Stimulated activated CD4-positive, alpha-beta T cell treated with anti-CD3 and anti-CD28 coated beads, Interleukin-2, amount 100 ng/mL, for 48 hours (primary cell): ENCODE results near the gene USP20.

Source experiments
- DNase-seq, 2 donors: peaks; one replicate each; pipeline ENCODE4 v3.0.0-alpha.2; 2020

Gene USP20

GRCh38 chr9:129857207-129857606, 21.9 kb downstream of the USP20 start:
- no peak for DNase-seq

DNA sequence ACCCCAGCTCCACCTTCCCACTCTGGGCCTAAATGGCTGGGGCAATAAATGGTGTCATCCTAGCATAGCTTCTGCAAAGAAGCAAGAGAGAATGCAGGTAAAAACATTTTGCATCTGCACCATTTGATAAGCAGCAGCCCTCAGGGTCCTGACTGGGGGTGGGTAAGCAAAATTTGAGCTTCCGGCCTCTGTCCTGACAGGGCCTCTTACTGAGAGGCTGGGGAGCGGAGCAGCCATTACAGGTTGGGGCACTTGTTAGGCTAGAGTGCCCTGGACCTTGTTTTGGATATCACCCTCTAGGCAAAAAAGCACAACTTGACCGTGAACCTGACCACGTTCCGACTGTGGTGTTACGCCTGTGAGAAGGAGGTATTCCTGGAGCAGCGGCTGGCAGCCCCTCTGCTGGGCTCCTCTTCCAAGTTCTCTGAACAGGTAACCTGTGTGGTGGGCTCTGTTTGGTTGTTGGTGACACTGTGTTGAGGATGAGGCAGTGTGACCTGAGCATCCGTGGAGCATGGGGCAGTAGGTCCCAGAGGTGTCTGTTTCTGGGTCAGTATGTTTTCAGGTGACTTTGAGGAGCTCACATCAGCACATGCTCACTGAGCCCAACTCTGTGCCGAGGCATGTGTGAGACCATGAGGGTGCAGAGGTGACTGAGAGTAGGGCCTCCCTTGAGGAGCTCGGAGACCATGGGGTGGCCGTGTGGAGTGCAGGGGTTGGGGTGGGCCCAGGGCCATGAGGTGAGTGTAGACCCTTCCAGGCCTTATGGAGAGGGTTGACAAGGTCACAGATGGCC, 23.1 kb downstream of the USP20 start:
- DNase-seq = no peak

- no peak for DNase-seq
Measured at GRCh38 chr9:129860653-129861446, 25.6 kb downstream of the USP20 start.

DNA sequence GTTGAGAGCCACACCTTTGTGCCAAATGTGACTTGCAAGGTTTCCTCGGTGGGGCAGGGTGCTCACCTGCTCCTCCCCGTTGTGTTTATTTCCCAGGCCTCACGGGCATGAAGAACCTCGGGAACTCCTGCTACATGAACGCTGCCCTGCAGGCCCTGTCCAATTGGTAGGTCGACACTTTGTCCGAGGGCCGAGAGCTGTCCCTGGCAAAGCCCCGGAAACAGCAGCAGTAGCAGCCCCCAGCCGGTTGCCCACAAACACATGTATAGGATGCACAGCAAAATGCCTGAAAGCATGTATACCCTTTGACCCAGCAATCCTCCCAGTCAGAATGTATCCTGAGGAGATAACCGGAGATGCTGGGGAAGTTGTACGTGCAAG, 26.2 kb downstream of the USP20 start:
- DNase-seq = no peak

DNA sequence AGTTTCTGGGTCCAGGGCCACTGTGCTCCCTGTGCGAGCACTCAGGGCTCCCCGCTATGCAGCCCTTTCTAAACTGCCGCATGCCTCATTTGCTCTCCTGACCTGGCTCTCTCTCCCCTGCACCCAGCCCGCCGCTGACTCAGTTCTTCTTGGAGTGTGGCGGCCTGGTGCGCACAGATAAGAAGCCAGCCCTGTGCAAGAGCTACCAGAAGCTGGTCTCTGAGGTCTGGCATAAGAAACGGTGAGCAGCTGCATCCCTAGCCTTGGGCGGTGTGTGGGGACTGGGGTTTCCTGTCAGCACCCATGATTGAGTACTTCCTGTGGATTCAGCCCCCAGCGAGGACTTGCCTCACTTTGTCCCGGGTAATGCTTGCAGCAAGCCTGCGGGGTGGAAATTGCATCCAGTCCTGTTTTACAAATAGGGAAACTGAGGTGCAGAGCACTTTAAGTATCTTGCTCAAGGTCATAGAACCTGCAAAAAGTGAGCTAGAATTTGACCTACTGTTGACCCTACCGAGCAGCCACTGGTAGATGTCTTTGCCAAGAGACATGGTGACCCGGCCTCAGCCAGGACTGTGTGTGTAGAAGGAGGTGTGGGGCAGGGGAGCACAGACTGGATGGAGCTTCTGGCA, 27.9 kb downstream of the USP20 start:
- DNase-seq = peak; percentile 38 to 53

- no peak for DNase-seq
Measured at GRCh38 chr9:129864991-129865647, 29.9 kb downstream of the USP20 start.

DNA sequence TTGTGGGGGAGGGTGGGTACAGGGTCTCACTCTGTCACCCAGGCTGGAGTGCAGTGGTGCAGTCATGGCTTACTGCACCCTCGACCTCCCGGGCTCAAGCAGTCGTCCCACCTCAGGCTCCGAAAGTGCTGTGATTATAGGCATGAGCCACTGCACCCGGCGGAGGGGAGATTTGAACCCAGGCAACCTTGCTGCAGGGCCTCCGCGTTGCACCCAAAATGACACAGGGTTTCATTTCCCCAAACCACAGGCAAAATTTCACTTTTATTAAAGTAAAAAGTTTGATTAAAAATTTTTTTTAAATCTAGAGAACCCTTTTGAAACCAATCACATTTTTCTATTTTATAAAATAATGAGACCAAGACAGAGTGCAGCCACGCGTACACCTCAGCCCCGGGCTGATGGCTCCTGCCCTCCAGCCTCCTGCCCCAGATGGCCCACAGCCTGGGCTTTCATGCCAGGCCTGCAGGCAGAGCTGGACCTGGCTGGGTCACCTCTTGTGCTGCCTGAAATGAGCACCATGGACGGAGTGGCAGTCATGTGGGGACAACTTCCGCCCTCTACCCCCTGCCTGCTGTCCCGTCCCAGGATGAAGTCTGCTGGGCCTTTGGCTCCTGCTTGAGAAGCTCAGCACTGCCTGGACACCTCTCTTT, 30.5 kb downstream of the USP20 start:
- DNase-seq = no peak

GRCh38 chr9:129866394-129867135, 31.3 kb downstream of the USP20 start:
- no peak for DNase-seq

DNA sequence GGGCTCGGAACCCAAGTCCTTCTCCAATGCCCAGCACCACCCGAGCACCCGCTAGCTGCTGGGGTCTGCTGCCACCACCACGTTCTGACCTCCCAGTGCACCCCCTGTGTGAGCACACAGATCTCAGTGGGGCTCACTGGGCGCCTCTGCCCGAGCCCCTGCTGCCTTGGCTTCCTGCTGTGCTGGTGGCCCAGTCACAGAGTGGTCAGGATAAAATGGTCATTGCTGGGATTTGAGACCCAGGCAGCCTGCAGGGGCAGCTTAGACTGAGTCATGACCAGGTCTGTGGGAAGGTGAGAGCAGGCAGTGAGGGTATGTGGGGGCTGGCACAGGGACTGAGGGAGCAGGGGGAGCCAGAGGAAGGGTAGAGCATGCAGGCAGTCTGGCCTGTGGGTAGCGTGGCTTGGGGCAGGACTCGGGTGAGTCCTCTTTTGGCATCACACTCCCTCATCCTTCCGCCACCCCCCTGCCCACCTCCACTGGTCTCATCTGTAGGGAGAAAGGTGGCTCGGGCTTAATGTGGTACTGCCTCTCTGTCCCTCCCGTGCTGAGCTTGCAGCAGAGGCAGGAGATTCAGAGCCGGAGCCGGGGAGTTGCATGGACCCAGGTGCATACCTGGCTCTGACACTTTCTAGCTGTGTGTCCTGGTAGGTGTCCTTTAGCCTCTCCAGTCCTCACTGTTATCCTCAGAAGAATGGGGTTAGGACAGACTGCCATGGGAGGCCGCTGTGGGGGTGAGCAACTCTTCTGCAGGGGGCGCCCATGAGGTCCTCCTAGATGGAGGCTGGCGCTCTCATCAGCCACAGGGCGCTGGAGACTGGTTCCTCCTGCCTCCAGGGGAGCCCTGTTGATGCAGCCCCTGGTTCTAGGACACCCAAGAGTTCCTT, 32.1 kb downstream of the USP20 start:
- no peak for DNase-seq

- no peak for DNase-seq
Measured at GRCh38 chr9:129868023-129868871, 33.0 kb downstream of the USP20 start.

- peak; percentile 70 to 73 for DNase-seq
Measured at GRCh38 chr9:129868872-129869486, 33.7 kb downstream of the USP20 start.

- DNase-seq = no peak
Measured at GRCh38 chr9:129869585-129870501, 34.6 kb downstream of the USP20 start.

GRCh38 chr9:129871046-129871445, 35.8 kb downstream of the USP20 start:
- no peak for DNase-seq

- DNase-seq = no peak
Measured at GRCh38 chr9:129873563-129874190, 38.4 kb downstream of the USP20 start.

DNA sequence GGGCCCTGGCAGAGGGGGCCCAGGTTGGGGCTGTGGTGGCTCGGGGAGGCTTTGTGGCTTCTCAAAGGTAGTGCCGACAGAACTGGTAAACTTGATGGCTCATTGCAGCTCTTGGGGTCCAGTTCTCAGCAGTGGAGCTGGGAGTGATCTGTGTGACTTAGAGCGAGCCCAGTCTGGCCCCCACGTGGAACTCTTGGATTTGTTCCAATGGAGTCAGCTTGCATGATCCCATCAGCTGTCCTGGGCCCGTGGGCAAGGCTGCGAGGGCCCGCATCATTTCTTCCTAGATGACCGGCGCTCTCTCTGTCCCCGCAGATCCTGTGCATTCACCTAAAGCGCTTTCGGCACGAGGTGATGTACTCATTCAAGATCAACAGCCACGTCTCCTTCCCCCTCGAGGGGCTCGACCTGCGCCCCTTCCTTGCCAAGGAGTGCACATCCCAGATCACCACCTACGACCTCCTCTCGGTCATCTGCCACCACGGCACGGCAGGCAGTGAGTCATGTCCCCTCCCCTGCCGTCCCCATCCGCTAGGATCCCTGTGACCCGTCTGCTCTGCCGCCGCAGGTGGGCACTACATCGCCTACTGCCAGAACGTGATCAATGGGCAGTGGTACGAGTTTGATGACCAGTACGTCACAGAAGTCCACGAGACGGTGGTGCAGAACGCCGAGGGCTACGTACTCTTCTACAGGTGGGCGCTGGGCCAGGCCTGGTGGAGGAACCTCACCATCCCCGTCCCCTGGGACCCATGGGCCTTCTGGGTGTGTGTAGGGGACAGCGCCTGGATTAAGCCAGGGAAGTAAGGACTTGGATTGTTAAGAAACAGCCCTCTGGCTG, 39.2 kb downstream of the USP20 start:
- DNase-seq = no peak

DNA sequence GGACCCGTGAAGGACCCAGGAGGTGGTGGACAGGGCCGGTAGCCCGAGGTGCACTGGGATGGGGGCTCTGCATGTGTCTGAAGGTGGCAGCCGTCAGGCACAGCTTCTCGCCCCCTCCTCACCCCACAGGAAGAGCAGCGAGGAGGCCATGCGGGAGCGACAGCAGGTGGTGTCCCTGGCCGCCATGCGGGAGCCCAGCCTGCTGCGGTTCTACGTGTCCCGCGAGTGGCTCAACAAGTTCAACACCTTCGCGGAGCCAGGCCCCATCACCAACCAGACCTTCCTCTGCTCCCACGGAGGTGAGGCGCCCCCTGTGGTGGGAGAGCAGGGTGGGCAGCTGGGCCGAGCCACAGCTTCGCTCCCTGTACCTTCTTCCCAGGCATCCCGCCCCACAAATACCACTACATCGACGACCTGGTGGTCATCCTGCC, 39.9 kb downstream of the USP20 start:
- no peak for DNase-seq
